Endodermal cell (in vitro differentiated cells): ENCODE data around the gene TRIM60. TPM values are rescaled to one million over a fixed set of nuclear protein-coding genes. Genes with fewer than 3 reads are reported as not detected.
"Not testable (repeated sequence)": the region's sequence is repeated elsewhere in the genome, so short reads cannot be mapped to it uniquely, and the experiment has no call there.

Experiments
- DNase-seq: peaks from one replicate; pipeline ENCODE4 v3.0.0-alpha.2; 2017
- H3K27ac ChIP-seq: 2 replicates; pipeline ENCODE4 v1.5.1; 2013; ENCODE audit warnings: mild to moderate bottlenecking, low read depth, low read length, moderate library complexity
- H3K27me3 ChIP-seq: 2 replicates; pipeline ENCODE4 v1.6.1; 2013; ENCODE audit warnings: mild to moderate bottlenecking, low read length, moderate library complexity; ENCODE audit not compliant: insufficient read depth, control insufficient read depth, poor library complexity, severe bottlenecking
- H3K36me3 ChIP-seq: 2 replicates; pipeline ENCODE4 v1.7.0; 2013; ENCODE audit warnings: mild to moderate bottlenecking, low read length, moderate library complexity; ENCODE audit not compliant: control insufficient read depth, insufficient read depth
- H3K4me1 ChIP-seq: one replicate; pipeline ENCODE4 v1.7.0; 2013; ENCODE audit warnings: low read length; ENCODE audit not compliant: control insufficient read depth, insufficient read depth
- H3K4me3 ChIP-seq: 2 replicates; pipeline ENCODE4 v1.5.1; 2013; ENCODE audit warnings: mild to moderate bottlenecking, low read length, moderate library complexity
- H3K9ac ChIP-seq: 2 replicates; pipeline ENCODE4 v1.6.1; 2013; ENCODE audit warnings: mild to moderate bottlenecking, low read length, moderate library complexity; ENCODE audit not compliant: poor library complexity, severe bottlenecking; ENCODE audit errors: extremely low read depth
- H3K9me3 ChIP-seq: 2 replicates; pipeline ENCODE4 v1.6.1; 2013; ENCODE audit warnings: mild to moderate bottlenecking, low read length, moderate library complexity; ENCODE audit not compliant: control insufficient read depth
- H3K27ac Mint-ChIP-seq: 2 replicates; pipeline ENCODE4 v1.8.0; 2020; ENCODE audit warnings: mixed read lengths
- H3K27me3 Mint-ChIP-seq: 2 replicates; pipeline ENCODE4 v1.8.0; 2021; ENCODE audit warnings: mild to moderate bottlenecking, mixed read lengths; ENCODE audit not compliant: insufficient read depth
- H3K36me3 Mint-ChIP-seq: 2 replicates; pipeline ENCODE4 v1.8.0; 2020; ENCODE audit warnings: low read depth, mixed read lengths
- H3K4me1 Mint-ChIP-seq: 2 replicates; pipeline ENCODE4 v1.8.0; 2020; ENCODE audit warnings: mixed read lengths
- H3K4me3 Mint-ChIP-seq: 2 replicates; pipeline ENCODE4 v1.8.0; 2020; ENCODE audit warnings: mild to moderate bottlenecking, moderate library complexity, mixed read lengths
- H3K9me3 Mint-ChIP-seq: 2 replicates; pipeline ENCODE4 v1.8.0; 2020; ENCODE audit warnings: mild to moderate bottlenecking, mixed read lengths
- WGBS, 2 experiments: methylation state at CpG; one replicate each; pipeline versions ENCODE4 v1.1.5 to v1.1.7; 2013; ENCODE audit warnings: missing lambda C conversion rate in 2 of 2, mixed read lengths in 1 of 2; ENCODE audit not compliant: insufficient coverage in 1 of 2, insufficient read length in 1 of 2; 5-methylcytosine and 5-hydroxymethylcytosine counted together
- total RNA-seq, 2 donors: library from RNA; stranded (reverse); fragmentation: NEBNext Ultra II Directional in 1 of 2; extraction: Animal tissue kit (Norgen Biotek cat#: 25700) in 1 of 2; gene quantifications; 2 replicates in 1 of 2; 3 replicates in 1 of 2; pipeline ENCODE4 v1.2.1, GENCODE V29; 2021
- TF ChIP-seq, protein P1 (sequence below): fragments of 200-600 bp; sonication (generic); conservative IDR thresholded peaks from 2 replicates; pipeline ENCODE4 v1.5.0; 2021; ENCODE audit warnings: antibody characterized with exemption, mild to moderate bottlenecking

The TRIM60 gene
- total RNA-seq, 2 donors from 2014 or later: not detected

GRCh38 chr4:165059386-165059785, 27.6 kb downstream of the TRIM60 start:
- no peaks in the 10 kb centered on the region for H3K36me3 ChIP-seq
- no peaks in the 10 kb centered on the region for H3K36me3 Mint-ChIP-seq

GRCh38 chr4:165060938-165061337, 29.1 kb downstream of the TRIM60 start:
- Histone ChIP-seq H3K9ac (no peak overlapping the region), H3K36me3 (no peaks in the 10 kb centered on the region), H3K4me3 (no peak overlapping the region), H3K27ac (no peak overlapping the region), H3K27me3 (no peaks in the 10 kb centered on the region), H3K9me3 (no peaks in the 10 kb centered on the region), H3K4me1 (peaks cover 4% of the 10 kb centered on the region)
- H3K36me3 Mint-ChIP-seq: no peaks in the 10 kb centered on the region
- no peak overlapping the region for H3K4me3 Mint-ChIP-seq
- H3K27ac Mint-ChIP-seq: no peak overlapping the region
- WGBS, 2 experiments: 62% methylated on average over 1 of the region's 1 CpG; no CpG with 5 or more reads in 1 of the 2 experiments
- no peaks in the 10 kb centered on the region for H3K9me3 Mint-ChIP-seq
- TF ChIP-seq, protein P1, sequence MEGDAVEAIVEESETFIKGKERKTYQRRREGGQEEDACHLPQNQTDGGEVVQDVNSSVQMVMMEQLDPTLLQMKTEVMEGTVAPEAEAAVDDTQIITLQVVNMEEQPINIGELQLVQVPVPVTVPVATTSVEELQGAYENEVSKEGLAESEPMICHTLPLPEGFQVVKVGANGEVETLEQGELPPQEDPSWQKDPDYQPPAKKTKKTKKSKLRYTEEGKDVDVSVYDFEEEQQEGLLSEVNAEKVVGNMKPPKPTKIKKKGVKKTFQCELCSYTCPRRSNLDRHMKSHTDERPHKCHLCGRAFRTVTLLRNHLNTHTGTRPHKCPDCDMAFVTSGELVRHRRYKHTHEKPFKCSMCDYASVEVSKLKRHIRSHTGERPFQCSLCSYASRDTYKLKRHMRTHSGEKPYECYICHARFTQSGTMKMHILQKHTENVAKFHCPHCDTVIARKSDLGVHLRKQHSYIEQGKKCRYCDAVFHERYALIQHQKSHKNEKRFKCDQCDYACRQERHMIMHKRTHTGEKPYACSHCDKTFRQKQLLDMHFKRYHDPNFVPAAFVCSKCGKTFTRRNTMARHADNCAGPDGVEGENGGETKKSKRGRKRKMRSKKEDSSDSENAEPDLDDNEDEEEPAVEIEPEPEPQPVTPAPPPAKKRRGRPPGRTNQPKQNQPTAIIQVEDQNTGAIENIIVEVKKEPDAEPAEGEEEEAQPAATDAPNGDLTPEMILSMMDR: peak; percentile 72
- H3K27me3 Mint-ChIP-seq: no peaks in the 10 kb centered on the region
- H3K4me1 Mint-ChIP-seq: peaks cover 7% of the 10 kb centered on the region
- DNase-seq: no peak

More at GRCh38 chr4:165059386-165059785, 27.6 kb downstream of the TRIM60 start:
- no peak overlapping the region for H3K27ac ChIP-seq
- no peaks in the 10 kb centered on the region for H3K9me3 ChIP-seq
- H3K27me3 ChIP-seq: no peaks in the 10 kb centered on the region
- H3K4me3 ChIP-seq: no peak overlapping the region
- no peaks in the 10 kb centered on the region for H3K9me3 Mint-ChIP-seq
- no peak overlapping the region for H3K27ac Mint-ChIP-seq
- H3K9ac ChIP-seq: no peak overlapping the region
- H3K4me1 Mint-ChIP-seq: peaks cover 7% of the 10 kb centered on the region
- 96 to 100% methylated on average over 3 to 4 of the region's 4 CpGs for WGBS, 2 experiments
- H3K27me3 Mint-ChIP-seq: no peaks in the 10 kb centered on the region
- peaks cover 4% of the 10 kb centered on the region for H3K4me1 ChIP-seq
- H3K4me3 Mint-ChIP-seq: no peak overlapping the region
- no peak for DNase-seq
- TF ChIP-seq, protein P1: peak; percentile 26

- no peak overlapping the region for H3K9ac ChIP-seq
- no peaks in the 10 kb centered on the region for H3K36me3 ChIP-seq
- H3K9me3 Mint-ChIP-seq: no peaks in the 10 kb centered on the region
- H3K9me3 ChIP-seq: no peaks in the 10 kb centered on the region
- TF ChIP-seq, protein P1: no peak
- peaks cover 6% of the 10 kb centered on the region for H3K4me1 ChIP-seq
- H3K27ac ChIP-seq: no peak overlapping the region
- no peaks in the 10 kb centered on the region for H3K36me3 Mint-ChIP-seq
- 83% methylated on average over 1 of the region's 1 CpG; no CpG with 5 or more reads in 1 of the 2 experiments for WGBS, 2 experiments
- no peak for DNase-seq
- H3K27me3 ChIP-seq: no peaks in the 10 kb centered on the region
- no peak overlapping the region for H3K27ac Mint-ChIP-seq
- H3K4me3 ChIP-seq: no peak overlapping the region
- no peak overlapping the region for H3K4me3 Mint-ChIP-seq
- H3K27me3 Mint-ChIP-seq: no peaks in the 10 kb centered on the region
- H3K4me1 Mint-ChIP-seq: peaks cover 24% of the 10 kb centered on the region
These were observed 38.8 kb downstream of the TRIM60 start for GRCh38 chr4:165070560-165070959.

DNA sequence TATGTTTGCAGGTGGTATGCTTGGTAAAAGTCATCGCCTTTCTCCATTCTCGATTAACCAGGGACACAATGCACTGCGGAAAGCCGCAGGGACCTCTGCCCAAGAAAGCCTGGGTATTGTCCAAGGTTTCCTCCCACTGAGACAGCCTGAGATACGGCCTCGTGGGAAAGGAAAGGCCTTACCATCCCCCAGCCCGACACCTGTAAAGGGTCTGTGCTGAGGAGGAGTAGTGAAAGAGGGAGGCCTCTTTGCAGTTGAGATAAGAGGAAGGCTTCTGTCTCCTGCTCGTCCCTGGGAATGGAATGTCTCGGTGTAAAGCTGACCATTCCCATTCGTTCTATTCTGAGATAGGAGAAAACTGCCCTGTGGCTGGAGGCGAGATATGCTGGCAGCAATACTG, 41.5 kb downstream of the TRIM60 start:
- not testable (repeated sequence) for H3K9ac ChIP-seq, H3K4me3 ChIP-seq, H3K27me3 ChIP-seq, H3K27ac ChIP-seq, H3K36me3 ChIP-seq, H3K4me1 ChIP-seq, H3K9me3 Mint-ChIP-seq, H3K9me3 ChIP-seq, H3K27me3 Mint-ChIP-seq, H3K36me3 Mint-ChIP-seq
- DNase-seq: peak; percentile 77
- Mint-ChIP-seq H3K4me1 (peaks cover 28% of the 10 kb centered on the region), H3K4me3 (peak overlapping the region; percentile 29), H3K27ac (peak overlapping the region; percentile 83)
- WGBS, 2 experiments: 44 to 56% methylated on average over 10 to 11 of the region's 11 CpGs
